K562 (cell line): ENCODE data around the gene ZNF174. TPM values are rescaled to one million over a fixed set of nuclear protein-coding genes. Genes with fewer than 3 reads are reported as not detected.
A peak's percentile ranks its signal among the peaks of the same experiment; 100 is the strongest.

Experiments used
- CBX3 ChIP-seq, 2 experiments: IDR thresholded peaks; 1 replicate in 1 of 2; 2 replicates in 1 of 2; pipeline ENCODE4 v1.6.1; 2012; ENCODE audit warnings: inconsistent platforms in 2 of 2, low read length in 2 of 2, borderline replicate concordance in 1 of 2, control low read depth in 1 of 2
- CEBPG ChIP-seq, 3 experiments: fragments of 200-800 bp in 1 of 3; sonication (Bioruptor generic) in 1 of 3; sonication (generic) in 1 of 3; formaldehyde crosslinking in 1 of 3; IDR thresholded peaks in 2 of 3; conservative IDR thresholded peaks in 1 of 3; 2 replicates each; pipeline versions ENCODE4 v1.6.1 to v1.8.0; 2016 to 2022; ENCODE audit warnings: missing compliant biosample characterization in 2 of 3, missing genetic modification characterization in 2 of 3, mild to moderate bottlenecking in 1 of 3, missing genetic modification reagents in 1 of 3
- CTCF ChIP-seq, 3 experiments: IDR thresholded peaks in 2 of 3; conservative IDR thresholded peaks in 1 of 3; 2 replicates each; pipeline ENCODE4 v1.5.1; 2011 to 2012; ENCODE audit warnings: low read length in 3 of 3, mild to moderate bottlenecking in 3 of 3, control low read depth in 2 of 3, improper control_type of control experiment in 1 of 3, inconsistent platforms in 1 of 3, low read depth in 1 of 3, mixed read lengths in 1 of 3, moderate library complexity in 1 of 3; ENCODE audit not compliant: insufficient read depth in 2 of 3
- GABPB1 ChIP-seq: sonication (generic); formaldehyde crosslinking; IDR thresholded peaks from 2 replicates; pipeline ENCODE4 v1.8.0; 2022; ENCODE audit warnings: mild to moderate bottlenecking, missing genetic modification reagents
- MGA ChIP-seq: fragments of 450-650 bp; IDR thresholded peaks from 2 replicates; pipeline ENCODE4 v1.6.1; 2016; ENCODE audit warnings: mild to moderate bottlenecking, moderate library complexity
- MLX ChIP-seq, 2 experiments: fragments of 450-650 bp in 1 of 2; sonication (generic) in 1 of 2; formaldehyde crosslinking; conservative IDR thresholded peaks; 2 replicates each; pipeline versions ENCODE4 v1.4.0 to v1.8.1; 2020 to 2022; ENCODE audit warnings: mild to moderate bottlenecking in 1 of 2, missing genetic modification reagents in 1 of 2
- NRF1 ChIP-seq, 2 experiments: fragments of 450-650 bp; IDR thresholded peaks in 1 of 2; conservative IDR thresholded peaks in 1 of 2; 2 replicates each; pipeline ENCODE4 v1.6.1; 2014; ENCODE audit warnings: mild to moderate bottlenecking in 2 of 2
- POLR2G ChIP-seq: fragments of 200-400 bp; formaldehyde crosslinking; IDR thresholded peaks from 2 replicates; pipeline ENCODE4 v1.6.1; 2017; ENCODE audit warnings: low read depth, mild to moderate bottlenecking, antibody characterized with exemption, low read length, moderate library complexity
- RUNX1 ChIP-seq: sonication (generic); IDR thresholded peaks from 2 replicates; pipeline ENCODE4 v1.6.1; 2016; ENCODE audit warnings: antibody characterized with exemption, low read depth
- SPI1 ChIP-seq: IDR thresholded peaks from 2 replicates; pipeline ENCODE4 v1.6.1; 2011; ENCODE audit warnings: low read depth, low read length, control low read depth, borderline replicate concordance
- TEAD1 ChIP-seq, 2 experiments: fragments of 450-650 bp in 1 of 2; sonication (generic) in 1 of 2; formaldehyde crosslinking; IDR thresholded peaks; 2 replicates each; pipeline versions ENCODE4 v1.4.0 to v1.8.0; 2020 to 2022; ENCODE audit warnings: mild to moderate bottlenecking in 2 of 2, missing genetic modification reagents in 1 of 2
- ZNF586 ChIP-seq: fragments of 450-650 bp; formaldehyde crosslinking; conservative IDR thresholded peaks from 2 replicates; pipeline ENCODE4 v1.4.0; 2020; ENCODE audit warnings: mild to moderate bottlenecking, moderate library complexity
- polyA plus RNA-seq, 8 experiments: library from polyadenylated mRNA; depleted of rRNA in 4 of 8; stranded (reverse) in 5 of 8; unstranded in 3 of 8; fragments of >200 nt; fragmentation: Nextera tagmentation in 2 of 8; fragmentation: Illumina TruSeq in 1 of 8; extraction: Ambion mirVana in 2 of 8; extraction: Trizol in 1 of 8; gene quantifications; 2 replicates each; pipeline versions ENCODE4 v1.2.1 to v1.2.3, GENCODE V29; 2011 to 2014; ENCODE audit warnings: inconsistent platforms in 1 of 8, missing spikeins in 1 of 8
- total RNA-seq, 7 experiments: library from RNA; depleted of rRNA in 6 of 7; stranded (reverse); fragments of >200 nt in 6 of 7; fragmentation: Illumina TruSeq in 2 of 7; extraction: Trizol in 2 of 7; gene quantifications; 2 replicates each; pipeline versions ENCODE4 v1.2.1 to v1.2.3, GENCODE V29; 2011 to 2021; ENCODE audit warnings: low replicate concordance in 1 of 7

ZNF174 gene
- total and polyA plus RNA-seq, 9 of the 15 experiments (the other 6 are each of a cell fraction or from before 2014, with no cell fraction given): 5.1 to 19.1 (median 12.5) TPM

- TF ChIP-seq MGA (peak; percentile 47; the same call in 1 of the 2 replicates), MLX (CRISPR knock-in tag; conservative IDR thresholded peaks at IDR 0.05) (no peak), ZNF586 (CRISPR knock-in tag) (no peak), GABPB1 (CRISPR knock-in tag) (peak; percentile 93), SPI1 (0 out of 2 replicates have a peak, but pooled peaks have one; percentile 3), CEBPG (CRISPR knock-in tag; IDR thresholded peaks at IDR 0.05) (no peak), CEBPG (tag; conservative IDR thresholded peaks at IDR 0.05 in 1 of 2, IDR thresholded peaks at IDR 0.05 in 1 of 2) (no peak), TEAD1 (CRISPR knock-in tag; IDR thresholded peaks at IDR 0.05) (no peak; a peak in 1 of 4 replicates), POLR2G (0 out of 2 replicates have a peak, but pooled peaks have one; percentile 35), CBX3 (IDR thresholded peaks at IDR 0.05; ENCODE audit: borderline replicate concordance in 1 of 2, low read length in 2 of 2) (peak in 1 of 2 experiments; percentile 86; a peak in 1 of 3 replicates), NRF1 (conservative IDR thresholded peaks at IDR 0.05 in 1 of 2, IDR thresholded peaks at IDR 0.05 in 1 of 2) (peak; percentile 81 to 87), RUNX1 (no peak), CTCF (IDR thresholded peaks at IDR 0.05 in 2 of 3, conservative IDR thresholded peaks at IDR 0.05 in 1 of 3; ENCODE audit: insufficient read depth in 2 of 3, low read depth in 1 of 3, low read length in 3 of 3) (no peak)
Measured at GRCh38 chr16:3431779-3432219, 30.8 kb downstream of the ZNF174 start (continued).
